Trophoblast cell (in vitro differentiated cells and primary cell): ENCODE data around the gene ZNF217.

Experiments used
- DNase-seq, 2 donors: peaks; one replicate each; pipeline ENCODE4 v3.0.0-alpha.2; 2016
- H2AFZ ChIP-seq: 2 replicates; pipeline ENCODE4 v1.6.1; 2013; ENCODE audit warnings: low read length, moderate library complexity, mild to moderate bottlenecking; ENCODE audit not compliant: insufficient read depth, poor library complexity
- H2AK5ac ChIP-seq: 2 replicates; pipeline ENCODE4 v1.6.1; 2013; ENCODE audit warnings: mild to moderate bottlenecking, low read length
- H2BK120ac ChIP-seq: 2 replicates; pipeline ENCODE4 v1.6.1; 2013; ENCODE audit warnings: low read length, mild to moderate bottlenecking, moderate library complexity; ENCODE audit not compliant: insufficient read depth, poor library complexity
- H2BK12ac ChIP-seq: 2 replicates; pipeline ENCODE4 v1.6.1; 2013; ENCODE audit warnings: mild to moderate bottlenecking, low read length, moderate library complexity
- H2BK5ac ChIP-seq: 2 replicates; pipeline ENCODE4 v1.6.1; 2013; ENCODE audit warnings: low read length, low read depth, moderate library complexity, mild to moderate bottlenecking; ENCODE audit not compliant: poor library complexity
- H3K14ac ChIP-seq: 2 replicates; pipeline ENCODE4 v1.6.1; 2013; ENCODE audit warnings: mild to moderate bottlenecking, low read length
- H3K18ac ChIP-seq: 2 replicates; pipeline ENCODE4 v1.6.1; 2013; ENCODE audit warnings: mild to moderate bottlenecking, low read length
- H3K23ac ChIP-seq: 2 replicates; pipeline ENCODE4 v1.6.1; 2013; ENCODE audit warnings: low read length
- H3K27ac ChIP-seq: 2 replicates; pipeline ENCODE4 v1.5.1; 2013; ENCODE audit warnings: low read depth, mild to moderate bottlenecking, inconsistent platforms, low read length, moderate library complexity
- H3K27me3 ChIP-seq: 2 replicates; pipeline ENCODE4 v1.6.1; 2013; ENCODE audit warnings: inconsistent platforms, mild to moderate bottlenecking, low read length, moderate library complexity; ENCODE audit not compliant: insufficient read depth
- H3K36me3 ChIP-seq, 2 experiments: 1 replicate in 1 of 2; 2 replicates in 1 of 2; pipeline ENCODE4 v1.6.1; 2013; ENCODE audit warnings: low read length in 2 of 2, mild to moderate bottlenecking in 2 of 2, moderate library complexity in 1 of 2; ENCODE audit not compliant: insufficient read depth in 2 of 2, control insufficient read depth in 1 of 2
- H3K4ac ChIP-seq: 2 replicates; pipeline ENCODE4 v1.6.1; 2013; ENCODE audit warnings: low read depth, mild to moderate bottlenecking, low read length, moderate library complexity
- H3K4me1 ChIP-seq, 2 experiments: 1 replicate in 1 of 2; 2 replicates in 1 of 2; pipeline ENCODE4 v1.6.1; 2013; ENCODE audit warnings: low read length in 2 of 2, mild to moderate bottlenecking in 2 of 2, moderate library complexity in 1 of 2; ENCODE audit not compliant: insufficient read depth in 2 of 2, control insufficient read depth in 1 of 2
- H3K4me2 ChIP-seq: 2 replicates; pipeline ENCODE4 v1.6.1; 2013; ENCODE audit warnings: inconsistent platforms, mild to moderate bottlenecking, low read length, moderate library complexity
- H3K4me3 ChIP-seq: 2 replicates; pipeline ENCODE4 v1.5.1; 2013; ENCODE audit warnings: mild to moderate bottlenecking, low read depth, low read length, inconsistent platforms
- H3K79me1 ChIP-seq: one replicate; pipeline ENCODE4 v1.6.1; 2013; ENCODE audit warnings: low read length
- H3K79me2 ChIP-seq: 2 replicates; pipeline ENCODE4 v1.6.1; 2013; ENCODE audit warnings: low read length, mild to moderate bottlenecking; ENCODE audit not compliant: control insufficient read depth, insufficient read depth, poor library complexity
- H3K9ac ChIP-seq: 2 replicates; pipeline ENCODE4 v1.6.1; 2013; ENCODE audit warnings: mild to moderate bottlenecking, low read length
- H3K9me3 ChIP-seq: 2 replicates; pipeline ENCODE4 v1.6.1; 2013; ENCODE audit warnings: low read depth, mild to moderate bottlenecking, control low read depth, inconsistent platforms, low read length; ENCODE audit not compliant: insufficient read depth
- H4K12ac ChIP-seq: 2 replicates; pipeline ENCODE4 v1.6.1; 2013; ENCODE audit warnings: low read depth, mild to moderate bottlenecking, low read length, moderate library complexity
- H4K8ac ChIP-seq: 2 replicates; pipeline ENCODE4 v1.6.1; 2013; ENCODE audit warnings: low read depth, mild to moderate bottlenecking, low read length, moderate library complexity
- H4K91ac ChIP-seq: one replicate; pipeline ENCODE4 v1.6.1; 2013; ENCODE audit warnings: low read depth, mild to moderate bottlenecking, low read length, moderate library complexity
- WGBS: extraction: QIAGEN DNeasy Blood & Tissue Kit; methylation state at CpG from one replicate; pipeline ENCODE4 v1.1.7; 2013; ENCODE audit warnings: missing lambda C conversion rate; ENCODE audit not compliant: insufficient read length, insufficient coverage; ENCODE audit errors: extremely low coverage; 5-methylcytosine and 5-hydroxymethylcytosine counted together

The ZNF217 gene

DNA sequence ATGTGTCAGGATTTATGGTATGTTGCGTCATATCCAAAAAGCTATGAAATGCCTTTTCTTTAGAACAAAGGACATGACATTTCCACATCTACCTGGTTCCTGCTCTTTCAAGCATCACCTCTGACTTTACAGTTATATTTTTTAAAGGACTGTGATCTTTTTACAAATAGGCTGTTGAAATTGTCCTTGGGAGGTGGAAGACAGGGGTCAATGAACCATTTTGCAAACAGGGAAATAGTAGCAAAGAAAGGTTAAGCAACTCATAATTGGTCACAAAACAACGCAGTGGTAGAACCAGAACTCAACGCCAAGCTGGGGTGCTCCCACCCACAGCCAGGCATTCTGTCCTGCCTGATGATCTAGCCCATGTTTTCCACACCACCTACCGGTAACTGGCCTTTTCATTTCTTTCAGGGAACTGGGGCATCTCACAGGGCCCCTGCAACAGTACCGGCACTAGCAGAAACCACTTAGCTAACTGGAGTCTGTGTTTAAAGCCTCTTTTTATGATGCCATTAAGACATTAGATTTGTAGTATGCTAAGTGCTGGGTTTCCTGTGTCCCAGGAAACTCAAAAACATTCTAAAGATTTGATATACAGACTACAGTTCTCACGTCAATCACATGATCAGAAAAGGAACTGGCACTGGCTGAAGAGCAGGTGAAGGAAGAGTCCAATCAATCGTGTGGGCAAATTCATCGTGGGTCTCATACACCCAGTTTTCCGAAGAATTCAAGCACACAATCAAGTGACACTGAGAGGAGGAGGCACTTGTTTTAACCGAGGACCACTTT, 13.9 kb downstream of the ZNF217 start:
- Histone ChIP-seq H2AFZ (no peak overlapping the region), H3K79me1 (no peaks in the 10 kb centered on the region)

DNA sequence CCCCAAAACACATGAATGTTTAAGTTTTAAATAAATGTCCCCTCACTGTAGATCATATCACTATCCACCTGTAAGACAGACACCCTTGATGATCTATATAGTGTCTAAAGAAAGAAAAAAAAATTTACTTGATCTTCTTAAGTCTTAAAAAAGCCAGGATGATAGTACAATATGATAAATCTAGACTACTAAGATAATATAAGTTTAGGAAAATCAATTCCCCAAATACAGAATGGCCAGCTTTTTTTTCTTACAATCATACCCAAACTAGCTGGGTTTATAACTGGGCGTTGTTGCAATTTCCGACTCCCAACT, 14.4 kb downstream of the ZNF217 start:
- no peak overlapping the region for H2BK5ac ChIP-seq
- H2BK120ac ChIP-seq = no peak overlapping the region
- H3K4me3 ChIP-seq = no peak overlapping the region
- no peaks in the 10 kb centered on the region for H3K27me3 ChIP-seq
- no peak overlapping the region for H3K27ac ChIP-seq
- H3K79me1 ChIP-seq = no peaks in the 10 kb centered on the region
- H4K12ac ChIP-seq = no peak overlapping the region
- H3K9me3 ChIP-seq = no peaks in the 10 kb centered on the region
- no peak overlapping the region for H2BK12ac ChIP-seq
- no peak overlapping the region for H3K23ac ChIP-seq
- H3K4me2 ChIP-seq = no peak overlapping the region
- no peak overlapping the region for H3K9ac ChIP-seq
- peaks cover 38% of the 10 kb centered on the region for H3K79me2 ChIP-seq
- no peak overlapping the region for H2AFZ ChIP-seq
- H3K4ac ChIP-seq = peak overlapping the region; percentile 97
- no peak overlapping the region for H3K18ac ChIP-seq
- WGBS = no CpG with 5 or more reads among the region's 2 CpGs
- no peak overlapping the region for H4K8ac ChIP-seq
- peaks cover 46 to 63% of the 10 kb centered on the region in 2 experiments for H3K36me3 ChIP-seq
- H3K14ac ChIP-seq = no peak overlapping the region
- no peak overlapping the region for H2AK5ac ChIP-seq
- peaks cover 0 to 8% of the 10 kb centered on the region in 2 experiments for H3K4me1 ChIP-seq
- no peak for DNase-seq
- no peak overlapping the region for H4K91ac ChIP-seq

More for the DNA sequence above, 13.9 kb downstream of the ZNF217 start:
- H4K91ac ChIP-seq = no peak overlapping the region
- H4K8ac ChIP-seq = no peak overlapping the region
- H3K23ac ChIP-seq = no peak overlapping the region
- H3K4me3 ChIP-seq = no peak overlapping the region
- H3K79me2 ChIP-seq = peaks cover 37% of the 10 kb centered on the region
- DNase-seq = peak; percentile 49 to 86
- H3K4me2 ChIP-seq = no peak overlapping the region
- no peak overlapping the region for H2AK5ac ChIP-seq
- H3K4me1 ChIP-seq = peaks cover 0 to 8% of the 10 kb centered on the region in 2 experiments
- H2BK120ac ChIP-seq = no peak overlapping the region
- no CpG with 5 or more reads among the region's 10 CpGs for WGBS
- H3K9me3 ChIP-seq = no peaks in the 10 kb centered on the region
- no peak overlapping the region for H4K12ac ChIP-seq
- H3K14ac ChIP-seq = no peak overlapping the region
- H2BK5ac ChIP-seq = no peak overlapping the region
- peak overlapping the region; percentile 20 for H3K27ac ChIP-seq
- H3K9ac ChIP-seq = no peak overlapping the region
- H3K27me3 ChIP-seq = no peaks in the 10 kb centered on the region
- no peak overlapping the region for H3K18ac ChIP-seq
- peaks cover 41 to 57% of the 10 kb centered on the region in 2 experiments for H3K36me3 ChIP-seq
- H2BK12ac ChIP-seq = no peak overlapping the region
- peak overlapping the region; percentile 83 for H3K4ac ChIP-seq

DNA sequence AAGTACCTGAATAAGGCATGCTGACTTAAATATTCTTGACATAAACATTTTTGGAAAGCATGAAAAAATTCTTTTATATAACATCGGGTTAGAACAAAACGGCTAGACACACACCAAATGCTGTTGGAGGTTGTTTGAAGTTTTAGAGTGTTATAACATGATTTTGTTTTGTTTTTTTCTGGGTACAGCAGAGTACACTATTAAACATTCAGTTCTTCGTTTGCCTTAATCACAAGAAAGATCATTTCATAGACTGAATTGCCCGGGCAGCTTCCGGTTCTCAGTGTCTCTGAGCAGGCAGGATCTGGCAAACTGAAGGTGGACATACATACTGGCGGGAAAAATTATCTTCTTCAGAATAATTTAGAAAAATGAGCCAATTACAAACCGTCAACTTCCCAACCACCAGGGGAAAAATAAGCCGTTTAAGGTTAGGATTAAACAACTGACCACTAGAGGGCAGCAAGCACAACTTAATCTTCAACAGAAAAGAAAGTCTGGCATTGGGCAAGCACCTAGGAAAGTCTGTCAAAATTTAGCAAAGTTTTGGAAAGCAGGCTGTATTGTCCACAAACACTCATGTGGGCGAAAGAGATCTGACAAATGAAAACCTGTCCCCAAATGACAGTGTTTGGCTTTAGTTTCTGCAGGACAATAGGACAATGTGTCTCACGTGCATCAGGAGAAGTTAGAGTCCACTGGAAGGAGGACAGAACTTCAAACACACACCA, 15.0 kb downstream of the ZNF217 start:
- Histone ChIP-seq H4K8ac (no peak overlapping the region), H3K4me1 (peaks cover 0 to 8% of the 10 kb centered on the region in 2 experiments), H2AFZ (no peak overlapping the region), H4K91ac (no peak overlapping the region), H3K23ac (no peak overlapping the region), H2BK12ac (no peak overlapping the region), H3K27ac (no peak overlapping the region), H3K18ac (no peak overlapping the region), H3K4me2 (no peak overlapping the region), H4K12ac (no peak overlapping the region), H3K9ac (no peak overlapping the region), H3K27me3 (no peaks in the 10 kb centered on the region), H2AK5ac (no peak overlapping the region), H3K36me3 (peaks cover 50 to 68% of the 10 kb centered on the region in 2 experiments), H3K79me1 (no peaks in the 10 kb centered on the region), H3K4me3 (no peak overlapping the region), H3K4ac (peak overlapping the region; percentile 97), H2BK5ac (no peak overlapping the region), H3K9me3 (no peaks in the 10 kb centered on the region), H3K14ac (no peak overlapping the region), H2BK120ac (no peak overlapping the region), H3K79me2 (peaks cover 38% of the 10 kb centered on the region)
- peak; percentile 77 to 99 for DNase-seq
- WGBS = no CpG with 5 or more reads among the region's 10 CpGs

DNA sequence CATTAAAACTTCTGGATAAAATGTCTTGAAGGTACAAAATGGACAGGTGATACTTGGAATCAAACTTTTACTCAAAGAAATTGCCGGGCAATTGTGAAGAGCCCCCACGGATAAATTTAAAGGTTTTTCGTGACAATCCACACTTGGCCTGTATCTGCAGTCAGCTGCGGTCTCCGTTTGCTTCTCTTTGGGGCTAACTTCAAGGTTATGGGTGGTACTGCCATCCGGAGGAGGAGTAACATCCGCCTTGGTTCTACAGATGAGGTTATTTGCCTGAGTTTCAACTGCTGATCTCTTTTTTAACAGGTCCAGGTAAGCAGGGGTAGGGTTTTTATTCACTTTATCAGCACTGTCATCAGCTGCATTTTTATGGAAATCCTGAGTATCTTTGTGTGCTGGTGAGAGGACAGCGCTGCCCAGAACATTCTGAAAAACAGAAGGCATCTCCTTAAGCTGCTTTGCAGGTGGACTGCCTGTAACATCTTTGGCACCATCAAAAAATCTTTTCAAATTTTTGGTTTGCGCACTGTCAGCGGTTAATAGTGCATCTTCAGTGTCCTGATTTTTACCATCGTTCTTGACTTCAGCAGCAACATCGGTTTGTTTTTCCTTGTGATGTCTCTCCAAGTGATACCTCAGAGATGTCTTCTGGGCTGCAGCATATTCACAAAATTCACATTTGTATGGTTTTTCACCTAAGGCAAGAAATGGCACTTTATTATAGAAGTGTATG, 16.9 kb downstream of the ZNF217 start:
- no peaks in the 10 kb centered on the region for H3K27me3 ChIP-seq
- no peaks in the 10 kb centered on the region for H3K79me1 ChIP-seq
- no CpG with 5 or more reads among the region's 12 CpGs for WGBS
- H4K12ac ChIP-seq = no peak overlapping the region
- H4K8ac ChIP-seq = no peak overlapping the region
- no peak for DNase-seq
- no peak overlapping the region for H3K23ac ChIP-seq
- no peak overlapping the region for H3K27ac ChIP-seq
- peaks cover 49 to 72% of the 10 kb centered on the region in 2 experiments for H3K36me3 ChIP-seq
- no peak overlapping the region for H3K18ac ChIP-seq
- no peak overlapping the region for H2BK5ac ChIP-seq
- H3K14ac ChIP-seq = no peak overlapping the region
- H3K4ac ChIP-seq = peak overlapping the region; percentile 72
- H3K4me2 ChIP-seq = no peak overlapping the region
- H3K4me3 ChIP-seq = no peak overlapping the region
- H3K9me3 ChIP-seq = no peaks in the 10 kb centered on the region
- H3K79me2 ChIP-seq = peaks cover 31% of the 10 kb centered on the region
- no peak overlapping the region for H2AK5ac ChIP-seq
- H2BK120ac ChIP-seq = no peak overlapping the region
- no peak overlapping the region for H3K9ac ChIP-seq
- no peak overlapping the region for H4K91ac ChIP-seq
- no peak overlapping the region for H2AFZ ChIP-seq
- peaks cover 0 to 8% of the 10 kb centered on the region in 2 experiments for H3K4me1 ChIP-seq
- no peak overlapping the region for H2BK12ac ChIP-seq
